GM20431 (cell line): ENCODE data around the gene DGKG.

Experiments
- in situ Hi-C: fragments of 300-500 bp; cut with MseI, MboI; formaldehyde crosslinking; loops from one replicate; pipeline ENCODE4 v1.15.0; 2020; ENCODE audit warnings: low sequenced_read_pairs; ENCODE audit not compliant: unreplicated experiment

DGKG gene

GRCh38 chr3:186098740-186099139 is 263.3 kb downstream of the DGKG start:
- in situ Hi-C loops: no loop called here

GRCh38 chr3:186097663-186098451 is 264.2 kb downstream of the DGKG start:
- in situ Hi-C loops: no loop called here

GRCh38 chr3:186097317-186097662 is 264.7 kb downstream of the DGKG start:
- in situ Hi-C loops: no loop called here
